Spleen (tissue), 7 donors: ENCODE data around the gene SLC4A9.
A peak's percentile ranks its signal among the peaks of the same experiment; 100 is the strongest.

ENCODE experiments used
- POLR2A ChIP-seq, 3 donors: fragments of 450-650 bp; IDR thresholded peaks; one replicate each; pipeline ENCODE4 v1.5.1; 2017; ENCODE audit warnings: antibody characterized with exemption in 3 of 3, mild to moderate bottlenecking in 1 of 3
- POLR2AphosphoS5 ChIP-seq, 3 donors: sonication (generic); formaldehyde crosslinking; IDR thresholded peaks; one replicate each; pipeline ENCODE4 v1.5.1; 2017; ENCODE audit warnings: antibody characterized with exemption in 3 of 3
- TF ChIP-seq, protein P1 (sequence below), 11 experiments: fragments of 200-600 bp in 7 of 11; fragments of 450-650 bp in 4 of 11; sonication (generic) in 4 of 11; IDR thresholded peaks in 8 of 11; conservative IDR thresholded peaks in 3 of 11; 1 replicate in 7 of 11; 2 replicates in 4 of 11; pipeline versions ENCODE4 v1.4.0 to v1.8.0; 2016 to 2021; ENCODE audit warnings: antibody characterized with exemption in 11 of 11, inconsistent platforms in 4 of 11, mild to moderate bottlenecking in 1 of 11
- donor health status: DM: no; HTN: no; CAD: no; lungs with moderate emphysema.
- donor health status: DM: no; HTN: no; CAD: no.
- donor health status: DM: no; HTN: no; CAD: no.

DNA sequence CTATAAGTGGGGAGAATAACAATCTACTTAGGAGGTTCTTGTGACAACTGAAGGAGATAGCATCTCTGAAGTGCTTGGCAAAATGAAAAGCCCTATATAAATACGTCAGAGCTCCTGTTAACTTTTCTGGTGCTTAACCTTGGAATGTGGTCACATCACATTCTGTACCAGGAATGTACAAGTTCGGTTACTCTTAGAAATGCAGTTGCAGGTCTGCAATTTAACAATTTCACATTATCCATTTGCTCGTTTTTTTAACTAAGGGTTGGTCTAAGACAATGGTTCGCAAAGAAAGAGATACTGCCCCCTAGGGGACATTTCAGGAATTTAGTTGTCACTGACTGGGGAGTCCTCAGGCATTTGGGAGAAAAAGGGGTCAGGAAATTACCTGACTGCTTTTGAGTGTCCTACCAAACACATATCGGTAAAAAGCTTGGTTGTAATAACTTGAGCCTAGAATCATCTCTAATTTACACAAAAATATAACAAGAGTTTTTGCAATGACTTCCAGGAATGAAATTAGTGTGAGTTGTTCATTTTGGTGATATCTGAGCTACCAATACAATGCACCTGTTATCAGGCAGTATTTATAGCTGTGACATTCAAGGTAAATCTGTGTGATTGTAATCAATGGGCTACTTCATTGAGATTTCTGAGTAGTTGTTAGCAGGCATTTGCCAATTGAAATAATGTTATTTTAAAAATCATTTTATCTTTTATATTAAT is 8.2 kb upstream of the SLC4A9 start:
- TF ChIP-seq, protein P1, sequence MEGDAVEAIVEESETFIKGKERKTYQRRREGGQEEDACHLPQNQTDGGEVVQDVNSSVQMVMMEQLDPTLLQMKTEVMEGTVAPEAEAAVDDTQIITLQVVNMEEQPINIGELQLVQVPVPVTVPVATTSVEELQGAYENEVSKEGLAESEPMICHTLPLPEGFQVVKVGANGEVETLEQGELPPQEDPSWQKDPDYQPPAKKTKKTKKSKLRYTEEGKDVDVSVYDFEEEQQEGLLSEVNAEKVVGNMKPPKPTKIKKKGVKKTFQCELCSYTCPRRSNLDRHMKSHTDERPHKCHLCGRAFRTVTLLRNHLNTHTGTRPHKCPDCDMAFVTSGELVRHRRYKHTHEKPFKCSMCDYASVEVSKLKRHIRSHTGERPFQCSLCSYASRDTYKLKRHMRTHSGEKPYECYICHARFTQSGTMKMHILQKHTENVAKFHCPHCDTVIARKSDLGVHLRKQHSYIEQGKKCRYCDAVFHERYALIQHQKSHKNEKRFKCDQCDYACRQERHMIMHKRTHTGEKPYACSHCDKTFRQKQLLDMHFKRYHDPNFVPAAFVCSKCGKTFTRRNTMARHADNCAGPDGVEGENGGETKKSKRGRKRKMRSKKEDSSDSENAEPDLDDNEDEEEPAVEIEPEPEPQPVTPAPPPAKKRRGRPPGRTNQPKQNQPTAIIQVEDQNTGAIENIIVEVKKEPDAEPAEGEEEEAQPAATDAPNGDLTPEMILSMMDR (IDR thresholded peaks at IDR 0.05 in 8 of 11, conservative IDR thresholded peaks at IDR 0.05 in 3 of 11), result peak; percentile 75 to 90 (median 86)
- TF ChIP-seq POLR2AphosphoS5 (IDR thresholded peaks at IDR 0.05), result no peak
- TF ChIP-seq POLR2A (IDR thresholded peaks at IDR 0.05), result no peak
